ENCODE measurements around the gene ECHS1.
"Not testable (repeated sequence)": the region's sequence is repeated elsewhere in the genome, so short reads cannot be mapped to it uniquely, and the experiment has no call there.

ECHS1 gene

GRCh38 chr10:133397938-133398337 is 24.8 kb upstream of the ECHS1 start:
- no peak for DNase-seq

GRCh38 chr10:133396035-133396624 is 23.0 kb upstream of the ECHS1 start:
- no peak for DNase-seq

GRCh38 chr10:133394801-133395221 is 21.7 kb upstream of the ECHS1 start:
- peak; percentile 25 for DNase-seq

GRCh38 chr10:133394064-133394663 is 21.0 kb upstream of the ECHS1 start, which contains the start of gene MTG1:
Gene MTG1, plus strand, starts transcription at chr10:133394157. Its CDS starts 64 bp downstream, at chr10:133394221.
- DNase-seq: peak; percentile 92

- peak; percentile 14 for DNase-seq
Observed at GRCh38 chr10:133393401-133394063, 20.4 kb upstream of the ECHS1 start.

GRCh38 chr10:133391761-133392518 is 18.8 kb upstream of the ECHS1 start:
- no peak for DNase-seq

GRCh38 chr10:133391249-133391635 is 18.1 kb upstream of the ECHS1 start:
- DNase-seq: no peak

- no peak for DNase-seq
Observed at GRCh38 chr10:133390597-133391248, 17.6 kb upstream of the ECHS1 start.

- peak; percentile 23 for DNase-seq
Observed at GRCh38 chr10:133388973-133389818, 16.0 kb upstream of the ECHS1 start.

- DNase-seq: peak; percentile 69
Observed at GRCh38 chr10:133388236-133388972, 15.2 kb upstream of the ECHS1 start.

GRCh38 chr10:133386951-133387350 is 13.8 kb upstream of the ECHS1 start:
- not testable (repeated sequence) for DNase-seq

GRCh38 chr10:133385214-133385613 is 12.1 kb upstream of the ECHS1 start:
- no peak for DNase-seq

- DNase-seq: no peak
Observed at GRCh38 chr10:133384071-133384470, 10.9 kb upstream of the ECHS1 start.

- DNase-seq: no peak
Observed at GRCh38 chr10:133383551-133383950, 10.4 kb upstream of the ECHS1 start.

GRCh38 chr10:133381036-133381435 is 7.9 kb upstream of the ECHS1 start:
- DNase-seq: no peak

GRCh38 chr10:133379801-133380666 is 6.9 kb upstream of the ECHS1 start:
- no peak for DNase-seq

GRCh38 chr10:133379152-133379800 is 6.1 kb upstream of the ECHS1 start, which contains the start of gene PAOX:
Gene PAOX, plus strand, starts transcription at chr10:133379262. Its CDS starts 55 bp downstream, at chr10:133379317.
- peak; percentile 14 for DNase-seq

GRCh38 chr10:133378251-133379096 is 5.3 kb upstream of the ECHS1 start:
- DNase-seq: peak; percentile 43

Measured in hematopoietic multipotent progenitor cell treated with erythropoietin and hydrocortisone succinate and interleukin-3 and kit ligand, for 8 days (in vitro differentiated cells).